Upper lobe of left lung (tissue), 4 donors: ENCODE data around the gene UBE2Q2.
"Not testable (repeated sequence)": the region's sequence is repeated elsewhere in the genome, so short reads cannot be mapped to it uniquely, and the experiment has no call there.

Experiments used
- CTCF ChIP-seq, 6 experiments: fragments of 450-650 bp in 4 of 6; fragments of 200-600 bp in 2 of 6; sonication (generic) in 2 of 6; IDR thresholded peaks; one replicate each; pipeline ENCODE4 v1.5.1; 2016 to 2019; ENCODE audit warnings: antibody characterized with exemption in 6 of 6
- EP300 ChIP-seq, 4 donors: sonication (generic); formaldehyde crosslinking; IDR thresholded peaks; one replicate each; pipeline ENCODE4 v1.5.1; 2017; ENCODE audit warnings: antibody characterized with exemption in 4 of 4, control low read depth in 2 of 4
- POLR2A ChIP-seq, 4 donors: fragments of 450-650 bp; IDR thresholded peaks; one replicate each; pipeline ENCODE4 v1.5.1; 2016 to 2017; ENCODE audit warnings: antibody characterized with exemption in 4 of 4, mild to moderate bottlenecking in 2 of 4
- POLR2AphosphoS5 ChIP-seq, 2 donors: sonication (generic); formaldehyde crosslinking; IDR thresholded peaks; one replicate each; pipeline ENCODE4 v1.5.1; 2017; ENCODE audit warnings: antibody characterized with exemption in 2 of 2

- not testable (repeated sequence) for TF ChIP-seq CTCF, POLR2AphosphoS5, POLR2A, EP300 (IDR thresholded peaks at IDR 0.05)
Observed at GRCh38 chr15:75808009-75808408, 35.2 kb upstream of the UBE2Q2 start.
